Suppressor macrophage treated with lipopolysaccharide for 4 hours (primary cell): ENCODE measurements around the gene BTN1A1.
"Not testable (repeated sequence)": the region's sequence is repeated elsewhere in the genome, so short reads cannot be mapped to it uniquely, and the experiment has no call there.

Experiments
- DNase-seq: peaks from one replicate; pipeline ENCODE4 v3.0.0-alpha.2; 2020

BTN1A1 gene, protein sequence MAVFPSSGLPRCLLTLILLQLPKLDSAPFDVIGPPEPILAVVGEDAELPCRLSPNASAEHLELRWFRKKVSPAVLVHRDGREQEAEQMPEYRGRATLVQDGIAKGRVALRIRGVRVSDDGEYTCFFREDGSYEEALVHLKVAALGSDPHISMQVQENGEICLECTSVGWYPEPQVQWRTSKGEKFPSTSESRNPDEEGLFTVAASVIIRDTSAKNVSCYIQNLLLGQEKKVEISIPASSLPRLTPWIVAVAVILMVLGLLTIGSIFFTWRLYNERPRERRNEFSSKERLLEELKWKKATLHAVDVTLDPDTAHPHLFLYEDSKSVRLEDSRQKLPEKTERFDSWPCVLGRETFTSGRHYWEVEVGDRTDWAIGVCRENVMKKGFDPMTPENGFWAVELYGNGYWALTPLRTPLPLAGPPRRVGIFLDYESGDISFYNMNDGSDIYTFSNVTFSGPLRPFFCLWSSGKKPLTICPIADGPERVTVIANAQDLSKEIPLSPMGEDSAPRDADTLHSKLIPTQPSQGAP

DNA sequence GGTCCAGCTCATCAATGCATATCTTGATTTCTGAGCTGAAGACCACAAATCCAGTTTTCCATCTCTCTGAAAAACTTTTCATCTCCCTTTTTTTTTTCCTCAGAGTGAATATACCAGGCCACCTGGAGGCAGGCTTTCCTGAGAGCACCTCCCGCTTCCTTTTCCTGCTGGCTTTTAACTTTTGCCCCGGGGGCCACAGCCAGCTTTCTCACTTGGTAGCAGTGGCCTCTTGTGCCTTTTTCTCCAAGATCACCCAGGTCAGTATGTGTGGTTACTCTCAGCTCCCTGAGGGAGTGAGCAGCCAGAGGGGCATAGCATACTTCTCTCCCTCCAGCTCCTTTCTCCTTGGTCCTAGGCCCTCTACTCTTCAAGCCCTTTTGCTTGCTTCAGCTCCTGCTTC is at the start of gene BTN1A1:
BTN1A1 (plus strand) TSS at position 202 of the 400 bp plus-strand sequence. CDS start 984 bp downstream, outside the sequence.
- no peak for DNase-seq

GRCh38 chr6:26452631-26453235 is 47.4 kb upstream of the BTN1A1 start:
- DNase-seq = no peak

GRCh38 chr6:26454631-26455030 is 45.5 kb upstream of the BTN1A1 start:
- DNase-seq = peak; percentile 64

- no peak for DNase-seq
Observed at GRCh38 chr6:26455357-26455970, 44.6 kb upstream of the BTN1A1 start.

- DNase-seq = no peak
Observed at GRCh38 chr6:26457264-26457805, 42.8 kb upstream of the BTN1A1 start.

DNA sequence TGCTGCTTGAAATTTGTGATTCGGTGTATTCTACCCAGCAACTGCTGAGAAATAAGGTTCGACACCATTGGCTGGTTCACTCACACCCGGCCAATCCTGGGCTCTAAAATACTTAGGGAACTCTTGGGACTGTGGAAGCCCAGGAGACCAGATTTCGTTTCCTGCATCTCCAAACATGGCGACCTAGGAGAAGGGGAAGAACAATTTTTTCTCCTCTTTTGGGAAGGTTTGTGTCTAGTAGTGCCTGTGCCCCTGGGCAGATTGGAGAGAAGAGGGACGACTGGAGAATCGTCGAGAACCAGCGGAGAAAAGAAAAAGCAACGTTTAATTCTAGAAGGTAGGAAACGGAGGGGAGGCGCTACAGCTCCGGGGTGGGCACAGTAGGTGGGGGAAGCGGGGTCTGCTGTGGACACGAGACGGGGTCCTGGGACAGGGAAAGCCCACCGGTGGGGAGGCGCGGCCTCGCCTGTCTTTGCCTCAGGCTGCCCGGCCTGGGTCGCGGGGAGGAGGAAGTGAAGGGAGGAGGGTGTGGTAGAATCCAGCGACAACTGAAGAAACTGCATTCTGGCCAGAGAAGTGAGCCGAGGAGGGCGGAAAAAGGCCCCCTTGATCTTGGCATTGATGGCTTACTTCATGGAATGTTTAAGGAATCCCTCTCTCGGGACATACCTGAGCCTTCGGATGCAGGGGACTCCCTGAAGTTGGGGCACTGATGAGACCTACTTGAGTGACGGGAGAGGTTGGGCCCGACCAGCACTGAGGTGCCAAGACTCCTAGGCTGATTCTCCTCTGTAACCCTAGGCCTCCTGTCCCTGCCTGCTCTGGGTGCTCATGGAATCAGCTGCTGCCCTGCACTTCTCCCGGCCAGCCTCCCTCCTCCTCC is 42.1 kb upstream of the BTN1A1 start, which contains the start of gene BTN2A1:
BTN2A1 (plus strand) TSS at position 150 of the 883 bp plus-strand sequence; CDS start at position 832, 682 bp downstream.
- peak; percentile 94 for DNase-seq

DNA sequence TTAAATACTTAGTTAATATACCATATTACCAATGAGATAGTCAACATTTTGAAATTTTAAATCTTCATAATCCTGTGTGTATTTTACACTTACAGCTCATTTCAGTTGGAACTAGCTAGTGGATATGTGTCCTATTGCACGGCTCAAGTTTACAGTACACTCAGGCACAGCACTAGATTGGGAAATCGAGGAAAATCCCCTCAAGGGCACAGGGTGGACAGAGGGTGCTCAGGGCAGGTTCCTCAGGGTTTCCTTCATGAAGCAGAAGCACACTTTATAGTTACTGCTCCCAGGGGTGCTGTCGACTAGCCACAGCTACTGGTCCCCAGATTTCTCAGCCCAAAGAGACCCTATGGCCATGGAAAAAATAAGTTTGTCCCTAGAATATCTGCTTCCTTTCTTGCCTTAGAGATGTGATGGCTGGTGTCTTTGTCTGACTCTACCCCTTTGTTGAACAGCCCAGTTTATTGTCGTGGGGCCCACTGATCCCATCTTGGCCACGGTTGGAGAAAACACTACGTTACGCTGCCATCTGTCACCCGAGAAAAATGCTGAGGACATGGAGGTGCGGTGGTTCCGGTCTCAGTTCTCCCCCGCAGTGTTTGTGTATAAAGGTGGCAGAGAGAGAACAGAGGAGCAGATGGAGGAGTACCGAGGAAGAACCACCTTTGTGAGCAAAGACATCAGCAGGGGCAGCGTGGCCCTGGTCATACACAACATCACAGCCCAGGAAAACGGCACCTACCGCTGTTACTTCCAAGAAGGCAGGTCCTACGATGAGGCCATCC is 40.9 kb upstream of the BTN1A1 start:
- DNase-seq = peak; percentile 81

- DNase-seq = not testable (repeated sequence)
Observed at GRCh38 chr6:26461353-26461752, 38.8 kb upstream of the BTN1A1 start.

GRCh38 chr6:26464014-26464413 is 36.1 kb upstream of the BTN1A1 start:
- DNase-seq = no peak

DNA sequence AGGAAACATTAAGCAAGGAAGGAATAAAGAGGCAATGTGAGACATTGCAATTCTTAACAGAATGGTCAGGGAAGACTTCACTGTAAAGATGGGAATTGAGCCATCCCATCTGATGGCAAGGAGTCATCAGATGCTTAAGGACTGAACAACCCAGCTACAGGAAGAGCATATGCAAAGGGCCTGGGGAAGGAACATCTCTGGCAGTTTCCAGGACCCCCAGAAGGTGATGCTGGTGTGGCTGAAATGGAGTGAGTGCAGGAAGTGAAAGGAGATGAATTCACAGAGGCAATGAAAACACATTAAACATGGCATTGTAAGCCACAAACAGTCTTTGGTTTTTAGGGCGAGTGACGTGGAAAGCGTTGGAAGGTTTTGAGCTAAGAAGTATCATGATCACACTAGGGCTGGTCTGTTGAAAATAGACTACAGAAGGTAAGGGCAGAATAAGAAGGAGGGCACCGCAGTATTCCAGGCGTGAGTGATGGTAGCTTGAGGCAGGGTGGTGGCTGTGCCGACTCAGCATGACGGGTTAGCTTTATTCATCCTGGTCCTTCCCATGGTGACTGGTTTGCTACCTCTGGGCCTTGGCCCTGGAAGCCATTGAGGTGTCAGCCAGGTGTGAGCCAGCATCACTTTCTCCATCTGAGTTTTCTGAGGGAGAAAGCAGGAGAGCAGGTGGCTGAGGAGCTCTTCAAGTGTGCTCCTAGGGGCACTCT is 35.5 kb upstream of the BTN1A1 start:
- no peak for DNase-seq

DNA sequence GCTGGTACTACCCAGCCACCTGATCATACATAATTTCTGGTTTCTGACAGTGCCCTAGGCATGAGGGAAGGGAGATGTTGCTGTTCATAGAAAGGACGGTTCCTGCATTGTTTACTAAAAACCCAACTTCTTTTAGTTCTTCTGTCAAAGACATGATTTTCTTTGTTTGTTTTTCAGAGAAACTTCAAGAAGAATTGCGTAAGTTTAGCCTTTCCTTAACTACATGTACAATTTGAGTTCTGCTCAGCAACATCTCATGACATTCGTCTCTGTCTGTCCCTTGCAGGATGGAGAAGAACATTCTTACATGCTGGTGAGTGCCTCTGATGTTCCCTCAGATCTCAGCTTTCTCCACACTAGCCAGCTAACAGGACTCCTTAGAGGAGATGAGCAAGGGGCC is 34.3 kb upstream of the BTN1A1 start:
- DNase-seq = no peak

GRCh38 chr6:26468829-26469228 is 31.3 kb upstream of the BTN1A1 start:
- DNase-seq = no peak

GRCh38 chr6:26470643-26471042 is 29.5 kb upstream of the BTN1A1 start:
- DNase-seq = no peak

- no peak for DNase-seq
Observed at GRCh38 chr6:26471970-26472369, 28.1 kb upstream of the BTN1A1 start.

GRCh38 chr6:26472549-26473290 is 27.4 kb upstream of the BTN1A1 start:
- no peak for DNase-seq

- DNase-seq = no peak
Observed at GRCh38 chr6:26473429-26473757, 26.7 kb upstream of the BTN1A1 start.

GRCh38 chr6:26473758-26474438 is 26.2 kb upstream of the BTN1A1 start:
- DNase-seq = peak; percentile 90

GRCh38 chr6:26474439-26474881 is 25.6 kb upstream of the BTN1A1 start:
- no peak for DNase-seq
